Stimulated activated CD4-positive, alpha-beta T cell treated with anti-CD3 and anti-CD28 coated beads, Interleukin-4, amount 100 ng/mL, for 48 hours (primary cell): Measurements from ENCODE around the gene MRPL38.

Experiments
- DNase-seq, 2 donors: peaks; one replicate each; pipeline ENCODE4 v3.0.0-alpha.2; 2020; ENCODE audit warnings: low read depth in 2 of 2

The MRPL38 gene

GRCh38 chr17:75904749-75905521 lies at the start of gene MRPL38:
Gene MRPL38 (minus strand): TSS chr17:75904884. CDS start chr17:75904875, 9 bp downstream.
- peak; percentile 89 to 93 for DNase-seq

GRCh38 chr17:75950855-75951554 lies 46.3 kb upstream of the MRPL38 start:
- no peak for DNase-seq

GRCh38 chr17:75950421-75950820 lies 45.7 kb upstream of the MRPL38 start:
- DNase-seq, result no peak

- DNase-seq, result no peak
Measured at GRCh38 chr17:75945211-75945610, 40.5 kb upstream of the MRPL38 start.

GRCh38 chr17:75943491-75943890 lies 38.8 kb upstream of the MRPL38 start:
- no peak for DNase-seq

- DNase-seq, result no peak
Measured at GRCh38 chr17:75942473-75942872, 37.8 kb upstream of the MRPL38 start.

GRCh38 chr17:75941442-75941819 lies 36.7 kb upstream of the MRPL38 start:
- no peak for DNase-seq

- peak; percentile 86 to 89 for DNase-seq
Measured at GRCh38 chr17:75940727-75941441, 36.2 kb upstream of the MRPL38 start, which contains the start of gene FBF1. Gene FBF1 (minus strand): TSS chr17:75941042. CDS start chr17:75938149, 2,893 bp downstream.

- DNase-seq, result no peak
Measured at GRCh38 chr17:75937652-75938051, 33.0 kb upstream of the MRPL38 start.

- no peak for DNase-seq
Measured at GRCh38 chr17:75933808-75934207, 29.1 kb upstream of the MRPL38 start.

- DNase-seq, result no peak
Measured at GRCh38 chr17:75932852-75933251, 28.2 kb upstream of the MRPL38 start.

- DNase-seq, result no peak
Measured at GRCh38 chr17:75931062-75931461, 26.4 kb upstream of the MRPL38 start.

- DNase-seq, result peak in 1 of 2 donors; percentile 6
Measured at GRCh38 chr17:75927286-75927922, 22.7 kb upstream of the MRPL38 start.

- DNase-seq, result no peak
Measured at GRCh38 chr17:75926456-75926855, 21.8 kb upstream of the MRPL38 start.

GRCh38 chr17:75925912-75926311 lies 21.2 kb upstream of the MRPL38 start:
- no peak for DNase-seq

GRCh38 chr17:75925103-75925502 lies 20.4 kb upstream of the MRPL38 start:
- no peak for DNase-seq

- DNase-seq, result no peak
Measured at GRCh38 chr17:75922963-75923874, 18.5 kb upstream of the MRPL38 start.

GRCh38 chr17:75922173-75922961 lies 17.7 kb upstream of the MRPL38 start:
- DNase-seq, result no peak

GRCh38 chr17:75921596-75921995 lies 16.9 kb upstream of the MRPL38 start:
- DNase-seq, result no peak

GRCh38 chr17:75920045-75920560 lies 15.4 kb upstream of the MRPL38 start:
- DNase-seq, result no peak
